ENCODE results near the gene WWOX.
A peak's percentile ranks its signal among the peaks of the same experiment; 100 is the strongest.

The WWOX gene

DNA sequence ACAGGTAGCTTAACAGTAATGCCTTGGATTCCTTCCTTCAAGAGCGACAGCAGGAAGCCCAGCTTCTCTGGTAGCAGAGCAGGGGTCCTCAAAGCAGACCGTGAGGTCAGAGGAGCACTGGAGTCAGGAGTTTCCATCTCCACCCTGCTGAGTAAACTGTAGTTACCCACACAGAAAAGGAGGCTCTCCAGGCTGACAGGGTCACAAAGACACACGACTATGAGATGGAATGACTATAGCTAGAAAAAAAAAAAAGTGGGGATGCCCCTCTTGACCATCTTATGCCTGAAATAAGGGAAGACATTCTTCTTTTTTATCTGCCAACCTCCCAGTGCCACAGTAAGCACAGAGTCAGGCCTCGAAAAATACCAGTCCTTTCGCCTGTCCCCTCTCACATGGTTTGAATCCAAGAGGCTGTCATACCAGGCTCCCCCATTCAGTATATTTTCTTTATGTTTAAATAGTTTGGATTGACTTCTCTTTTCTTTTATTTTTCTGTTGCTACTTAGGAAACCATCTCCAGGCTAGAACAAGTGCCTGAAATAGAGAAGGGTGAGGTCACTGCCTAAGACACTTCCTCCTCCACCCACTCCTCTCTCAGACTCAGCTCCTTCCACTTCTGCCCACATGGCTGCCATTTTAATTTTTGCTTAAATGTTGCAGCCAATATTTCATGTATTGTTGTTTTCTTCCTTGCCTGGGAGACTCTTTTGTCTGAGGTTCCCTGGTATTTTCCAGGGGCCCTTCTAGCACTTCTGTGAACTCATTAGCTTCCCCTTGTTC, 793.7 kb downstream of the WWOX start:
- DNase-seq: peak; percentile 42

DNA sequence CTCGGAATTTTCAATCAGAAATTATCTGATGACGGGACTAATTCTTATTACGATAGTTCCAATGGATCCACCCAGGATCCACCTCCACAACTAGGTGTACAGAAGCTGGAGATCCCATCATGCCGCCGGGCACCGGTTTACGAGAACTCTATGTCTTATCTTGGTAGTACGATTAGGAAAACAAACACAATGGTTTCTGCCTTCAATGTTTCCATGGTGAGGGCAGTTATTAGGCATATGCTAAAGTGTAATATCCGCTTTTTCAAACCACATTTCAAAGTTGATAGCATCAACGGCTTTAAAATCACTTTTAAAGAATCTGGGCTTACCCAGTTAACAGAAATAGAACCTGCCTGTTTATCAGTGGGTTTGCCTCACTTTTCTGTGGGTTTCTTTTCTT, 795.4 kb downstream of the WWOX start:
- peak; percentile 74 for DNase-seq

- peak; percentile 24 for DNase-seq
Measured at GRCh38 chr16:78895681-78896080, 796.2 kb downstream of the WWOX start.

DNA sequence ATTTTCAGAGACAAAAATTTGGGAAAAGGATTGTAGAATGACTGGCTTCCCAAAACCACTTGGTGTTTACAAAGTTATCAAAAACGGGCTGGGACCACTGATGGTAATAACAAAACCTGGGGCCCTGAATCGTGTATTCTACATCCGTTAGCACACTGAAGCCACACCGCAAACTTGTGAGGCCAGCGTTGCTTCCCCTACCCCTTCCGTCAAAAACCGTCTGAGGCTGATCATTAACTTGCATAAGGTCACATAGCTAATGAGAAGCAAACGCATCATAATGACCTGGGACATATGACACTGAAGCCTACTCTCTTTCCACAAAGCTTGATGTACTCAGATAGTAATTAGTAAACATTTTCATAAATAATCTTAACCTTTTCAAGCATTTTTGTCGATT, 796.8 kb downstream of the WWOX start:
- DNase-seq: peak; percentile 66

DNA sequence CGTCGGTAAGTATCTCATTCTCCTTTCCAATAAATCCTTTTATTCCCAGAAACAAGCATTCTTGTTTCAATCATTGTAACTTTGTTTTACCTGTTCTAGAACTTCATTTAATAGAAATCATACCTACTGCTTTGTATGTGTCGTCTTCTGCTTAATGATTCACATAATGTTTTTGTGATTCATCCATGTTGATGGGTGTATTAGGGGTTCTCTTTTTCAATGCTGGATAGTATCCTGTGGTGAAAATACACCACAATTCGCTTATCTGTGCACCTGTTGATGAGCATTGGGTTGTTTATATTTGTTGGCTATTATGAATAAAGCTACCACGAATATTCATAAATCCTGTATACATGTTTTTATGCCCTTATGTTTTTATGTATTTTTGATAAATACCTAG, 797.8 kb downstream of the WWOX start:
- DNase-seq: no peak

GRCh38 chr16:78900044-78900811, 800.8 kb downstream of the WWOX start:
- no peak for DNase-seq

DNA sequence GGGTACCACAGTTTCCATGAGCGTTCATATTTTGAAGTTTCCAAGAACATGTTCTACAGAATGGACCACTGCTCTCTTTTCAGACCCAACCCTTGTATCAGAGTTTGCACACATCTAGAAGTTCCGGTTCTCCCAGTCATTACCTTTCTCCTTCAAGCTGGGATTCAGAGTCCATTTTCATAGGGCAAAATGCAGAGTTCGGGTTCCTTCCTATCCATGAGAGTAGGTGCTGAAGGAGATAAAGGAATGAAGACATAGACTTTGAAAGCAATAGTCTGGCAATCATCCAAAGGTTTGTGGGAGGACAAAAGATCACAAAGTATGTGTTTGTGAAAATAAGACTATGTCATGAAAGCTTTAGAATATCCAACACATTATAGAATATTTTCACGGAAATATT, 801.5 kb downstream of the WWOX start:
- DNase-seq: no peak

GRCh38 chr16:78902321-78902720, 802.9 kb downstream of the WWOX start:
- DNase-seq: no peak

GRCh38 chr16:78903237-78903636, 803.8 kb downstream of the WWOX start:
- DNase-seq: no peak

GRCh38 chr16:78903843-78904242, 804.4 kb downstream of the WWOX start:
- DNase-seq: no peak

DNA sequence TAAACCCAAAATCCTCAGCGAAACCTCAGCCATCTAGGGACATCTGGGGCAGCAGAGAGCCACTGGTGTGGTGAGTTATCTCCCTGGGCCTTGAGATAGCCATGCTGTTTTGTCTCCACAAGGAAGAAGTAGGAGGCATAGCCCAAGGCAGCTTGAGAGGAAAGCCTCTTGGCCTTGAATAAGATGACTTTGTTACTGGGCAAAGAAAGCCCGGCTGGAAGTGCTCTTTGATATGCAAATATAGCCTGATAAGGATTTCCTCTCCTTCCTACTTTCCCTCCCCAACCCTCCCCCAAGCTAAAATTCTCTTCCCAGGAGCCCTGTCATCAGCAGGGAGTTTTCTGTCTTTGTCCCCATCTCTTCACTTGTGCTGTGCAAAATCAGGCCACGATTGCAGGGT, 806.7 kb downstream of the WWOX start:
- DNase-seq: no peak

DNA sequence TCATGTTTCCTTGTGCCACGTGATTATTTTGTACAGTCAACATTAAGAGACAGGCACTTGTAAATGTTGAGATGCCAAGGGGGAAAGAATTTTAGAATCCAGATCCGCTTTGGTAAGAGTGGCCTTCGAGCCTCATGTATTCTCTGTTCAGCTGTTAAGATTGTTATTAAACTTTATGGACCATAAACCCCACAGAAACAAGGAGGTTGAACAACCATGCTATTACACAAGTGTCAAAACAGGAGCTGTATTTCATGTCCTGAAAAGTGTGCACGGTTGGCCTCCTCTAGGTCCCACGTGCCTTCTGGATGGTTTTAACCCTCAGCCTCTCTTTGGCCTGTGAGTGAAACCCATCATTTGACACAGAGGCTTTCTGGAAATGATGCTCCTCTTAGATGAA, 809.8 kb downstream of the WWOX start:
- DNase-seq: no peak

- no peak for DNase-seq
Measured at GRCh38 chr16:78915811-78916345, 816.4 kb downstream of the WWOX start.

DNA sequence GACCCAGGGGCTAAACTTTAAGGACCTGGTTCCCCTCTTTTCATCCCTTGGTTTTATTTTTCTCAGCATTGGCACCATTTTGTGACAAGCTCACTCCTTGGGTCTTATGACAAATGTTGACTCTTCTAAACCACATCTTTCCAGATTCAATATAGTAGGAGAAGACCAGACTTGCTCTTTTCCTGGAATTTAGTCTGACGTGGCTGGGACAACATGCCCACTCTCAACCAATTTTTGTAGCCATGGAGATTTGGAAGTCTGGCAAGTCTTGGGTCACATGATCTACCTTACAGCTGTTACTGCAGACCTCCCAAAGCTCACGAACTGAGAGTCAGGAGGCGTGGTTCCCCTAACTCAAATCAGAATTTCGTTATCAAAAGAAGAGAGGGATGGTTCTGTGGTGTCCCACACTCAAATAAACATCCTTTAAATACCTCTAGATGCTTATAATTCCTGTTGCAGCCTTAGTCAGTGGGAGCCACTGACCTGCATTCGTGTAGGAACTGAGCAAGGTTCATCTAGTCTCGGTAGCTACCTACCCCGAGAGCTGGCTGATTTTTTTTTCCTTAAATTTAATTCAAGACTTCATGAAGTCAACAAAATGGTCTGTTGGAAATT, 817.6 kb downstream of the WWOX start:
- no peak for DNase-seq

GRCh38 chr16:78918805-78919305, 819.4 kb downstream of the WWOX start:
- no peak for DNase-seq

GRCh38 chr16:78919852-78920251, 820.4 kb downstream of the WWOX start:
- no peak for DNase-seq

DNA sequence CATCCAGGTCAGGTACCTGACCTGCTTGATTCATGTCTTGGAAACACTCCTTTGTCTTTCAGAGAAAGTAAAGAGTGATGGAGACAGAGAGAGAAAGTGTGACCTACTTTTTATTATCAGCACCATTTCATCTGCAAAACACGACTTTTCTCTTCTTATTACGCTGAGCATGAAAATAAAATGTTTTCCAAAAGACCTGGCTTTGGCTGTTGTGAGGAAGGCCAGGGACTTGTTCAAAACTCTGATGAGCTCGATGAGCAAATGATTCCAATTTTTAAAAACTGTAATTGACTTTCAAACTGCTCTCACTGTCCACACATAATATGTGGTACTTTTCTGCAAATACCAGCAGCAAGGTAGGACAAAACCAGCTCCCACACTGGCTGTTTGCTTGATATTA, 821.2 kb downstream of the WWOX start:
- DNase-seq: no peak

- DNase-seq: peak; percentile 46
Measured at GRCh38 chr16:78925083-78925767, 825.8 kb downstream of the WWOX start.

- DNase-seq: no peak
Measured at GRCh38 chr16:78926723-78927210, 827.3 kb downstream of the WWOX start.

DNA sequence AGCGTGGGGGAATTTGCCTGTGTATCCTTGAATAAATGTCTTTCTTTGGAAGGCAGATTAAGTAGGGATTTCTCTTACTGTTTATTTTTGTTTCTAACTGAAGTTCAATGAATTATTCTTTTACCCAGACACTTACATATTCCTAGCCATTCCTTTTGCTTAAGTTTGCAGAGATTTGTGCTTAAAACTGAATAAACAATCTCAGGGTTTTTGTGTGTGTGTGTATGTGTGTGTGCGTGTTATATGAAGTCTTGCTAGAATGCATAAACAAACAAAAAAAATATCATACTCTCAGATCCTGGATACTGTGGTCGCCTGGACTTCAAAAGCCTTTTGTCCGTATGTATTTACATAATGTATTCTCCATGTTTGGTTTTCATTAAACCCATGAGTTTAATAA, 828.3 kb downstream of the WWOX start:
- DNase-seq: no peak

DNA sequence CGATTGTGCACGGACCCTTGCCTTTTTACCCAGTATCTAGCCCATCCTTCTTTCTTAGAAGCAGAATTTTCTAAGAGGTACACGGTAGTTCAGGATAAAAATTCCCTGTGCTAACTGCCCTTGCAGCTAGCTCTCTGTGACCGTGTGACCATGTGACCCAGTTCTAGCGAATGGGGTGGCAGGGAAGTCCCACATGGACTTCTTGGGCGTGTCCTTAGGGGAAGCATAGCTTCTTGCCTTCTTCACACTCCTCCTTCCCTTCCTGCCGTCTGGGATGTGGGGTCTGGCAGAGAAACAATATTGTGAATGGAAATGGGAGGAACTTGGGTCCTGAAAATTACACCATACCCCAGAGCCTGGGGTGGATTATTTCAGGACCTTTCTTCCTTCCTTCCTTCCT, 830.4 kb downstream of the WWOX start:
- no peak for DNase-seq

- no peak for DNase-seq
Measured at GRCh38 chr16:78930561-78930960, 831.1 kb downstream of the WWOX start.

DNA sequence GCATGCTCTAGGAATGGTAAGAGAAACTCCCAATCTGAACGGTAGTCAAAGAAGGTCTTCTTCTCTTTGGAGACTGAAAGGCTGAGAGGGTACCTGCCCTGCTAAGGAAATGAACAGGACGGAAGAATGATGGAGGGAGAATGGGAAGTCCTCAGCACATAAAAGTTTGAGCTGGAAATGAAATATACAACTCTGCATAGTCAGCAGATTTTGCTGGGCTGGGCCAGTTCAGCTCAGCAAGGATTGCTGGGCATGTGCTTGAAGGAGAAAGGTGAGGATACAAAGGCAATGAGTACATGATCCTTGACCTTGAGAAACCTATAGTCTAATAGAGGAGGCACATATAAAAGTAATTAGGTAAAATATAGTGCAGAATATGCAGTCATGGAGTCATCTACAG, 831.8 kb downstream of the WWOX start:
- no peak for DNase-seq

All from CD4-positive, alpha-beta T cell treated with Interleukin-10 for 1 hour (primary cell).